ENCODE data around the gene SAMD14.

SAMD14 gene

DNA sequence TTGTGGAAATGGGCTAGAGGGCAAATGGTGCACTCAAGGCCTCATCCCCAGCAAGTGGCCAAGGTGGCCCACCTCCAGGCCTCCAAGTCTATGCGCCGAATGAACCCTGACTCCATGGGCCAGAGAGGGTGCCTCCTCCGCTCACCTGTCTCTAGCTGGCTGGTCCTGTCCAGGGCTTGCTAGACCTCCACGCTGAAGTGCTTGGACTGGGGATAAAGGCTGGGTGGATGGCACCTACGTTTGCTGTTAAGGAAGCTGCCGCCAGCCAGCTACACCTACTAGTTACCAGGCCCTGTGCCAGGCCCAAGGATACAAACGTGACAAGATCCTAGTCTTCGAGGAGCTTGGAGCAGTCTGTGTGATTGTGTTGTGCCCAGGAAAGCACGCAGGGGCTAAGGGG, 35.1 kb upstream of the SAMD14 start:
- no peaks in the 10 kb centered on the region for H3K9me3 ChIP-seq (ENCODE audit: control insufficient read depth, low read length)
- no peaks in the 10 kb centered on the region for H3K36me3 ChIP-seq (ENCODE audit: control insufficient read depth in 1 of 2, insufficient read depth in 2 of 2, low read depth in 1 of 2, low read length in 2 of 2)
- H3K79me1 ChIP-seq (replicated peaks; ENCODE audit: low read length, poor library complexity, severe bottlenecking) = no peaks in the 10 kb centered on the region
- H2BK5ac ChIP-seq (ENCODE audit: low read depth, low read length, poor library complexity, severe bottlenecking) = no peak overlapping the region
- no peak overlapping the region for H3K27ac ChIP-seq (ENCODE audit: low read length, poor library complexity, severe bottlenecking)
- peak overlapping the region in 1 of 2 experiments; percentile 37 for H2BK12ac ChIP-seq (ENCODE audit: low read length in 2 of 2)
- no peak overlapping the region for H3K18ac ChIP-seq (ENCODE audit: low read depth in 1 of 2, low read length in 2 of 2)
- no peaks in the 10 kb centered on the region for H3K27me3 ChIP-seq (ENCODE audit: control insufficient read depth in 1 of 2, insufficient read depth in 1 of 2, low read length in 2 of 2)
- H2AK5ac ChIP-seq (ENCODE audit: low read length, severe bottlenecking) = peak overlapping the region; percentile 19
- no peak overlapping the region for H3K4me2 ChIP-seq (ENCODE audit: low read length, poor library complexity, severe bottlenecking)
- no peak overlapping the region for H2BK120ac ChIP-seq (ENCODE audit: low read depth, low read length)
- peak overlapping the region; percentile 41 for H4K91ac ChIP-seq (ENCODE audit: low read length)
- H3K23ac ChIP-seq (ENCODE audit: low read length in 2 of 2) = no peak overlapping the region
- no peak overlapping the region for H2BK15ac ChIP-seq (ENCODE audit: low read depth, poor library complexity, severe bottlenecking)
- H4K8ac ChIP-seq (ENCODE audit: low read length) = no peak overlapping the region
- no peak overlapping the region for H3K9ac ChIP-seq (ENCODE audit: low read length)
- peaks cover 17% of the 10 kb centered on the region for H3K4me1 ChIP-seq (ENCODE audit: control insufficient read depth, insufficient read depth, low read depth, low read length)
- H3K4ac ChIP-seq (ENCODE audit: low read depth in 1 of 2, low read length in 2 of 2) = no peak overlapping the region
- H3K14ac ChIP-seq (ENCODE audit: low read length in 2 of 2) = no peak overlapping the region
- no peak overlapping the region for H3K4me3 ChIP-seq (ENCODE audit: insufficient read depth in 1 of 2, low read depth in 1 of 2, low read length in 2 of 2)
- no peak for DNase-seq
- no peak overlapping the region for H2AFZ ChIP-seq (ENCODE audit: low read depth, low read length)
- WGBS = 92% methylated on average over 9 of the region's 9 CpGs

DNA sequence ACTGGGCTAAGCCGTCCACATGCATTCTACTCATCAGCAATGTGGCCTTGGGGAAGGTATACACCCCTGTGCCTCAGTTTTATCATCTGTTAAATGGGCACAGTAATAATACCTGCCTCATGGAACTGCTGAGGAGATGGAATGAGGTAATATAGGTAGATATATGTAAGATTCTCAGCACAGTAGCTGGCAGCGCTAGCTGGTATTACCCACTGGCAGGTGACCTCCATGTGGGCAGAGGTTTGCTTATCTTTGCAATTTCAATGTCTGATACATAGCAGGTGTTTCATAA, 34.7 kb upstream of the SAMD14 start:
- H3K9ac ChIP-seq (ENCODE audit: low read length) = no peak overlapping the region
- H2AK5ac ChIP-seq (ENCODE audit: low read length, severe bottlenecking) = no peak overlapping the region
- no peak overlapping the region for H3K14ac ChIP-seq (ENCODE audit: low read length in 2 of 2)
- no peaks in the 10 kb centered on the region for H3K79me1 ChIP-seq (replicated peaks; ENCODE audit: low read length, poor library complexity, severe bottlenecking)
- H2BK5ac ChIP-seq (ENCODE audit: low read depth, low read length, poor library complexity, severe bottlenecking) = no peak overlapping the region
- no peak overlapping the region for H2BK12ac ChIP-seq (ENCODE audit: low read length in 2 of 2)
- no peaks in the 10 kb centered on the region for H3K36me3 ChIP-seq (ENCODE audit: control insufficient read depth in 1 of 2, insufficient read depth in 2 of 2, low read depth in 1 of 2, low read length in 2 of 2)
- H3K4ac ChIP-seq (ENCODE audit: low read depth in 1 of 2, low read length in 2 of 2) = no peak overlapping the region
- no peak overlapping the region for H2AFZ ChIP-seq (ENCODE audit: low read depth, low read length)
- H3K18ac ChIP-seq (ENCODE audit: low read depth in 1 of 2, low read length in 2 of 2) = no peak overlapping the region
- no peak overlapping the region for H3K23ac ChIP-seq (ENCODE audit: low read length in 2 of 2)
- no peak overlapping the region for H3K27ac ChIP-seq (ENCODE audit: low read length, poor library complexity, severe bottlenecking)
- peaks cover 17% of the 10 kb centered on the region for H3K4me1 ChIP-seq (ENCODE audit: control insufficient read depth, insufficient read depth, low read depth, low read length)
- 100% methylated on average over 2 of the region's 2 CpGs for WGBS
- H2BK120ac ChIP-seq (ENCODE audit: low read depth, low read length) = no peak overlapping the region
- H4K8ac ChIP-seq (ENCODE audit: low read length) = no peak overlapping the region
- no peak overlapping the region for H4K91ac ChIP-seq (ENCODE audit: low read length)
- no peak overlapping the region for H3K4me2 ChIP-seq (ENCODE audit: low read length, poor library complexity, severe bottlenecking)
- no peak for DNase-seq
- no peaks in the 10 kb centered on the region for H3K9me3 ChIP-seq (ENCODE audit: control insufficient read depth, low read length)
- H3K27me3 ChIP-seq (ENCODE audit: control insufficient read depth in 1 of 2, insufficient read depth in 1 of 2, low read length in 2 of 2) = no peaks in the 10 kb centered on the region
- no peak overlapping the region for H3K4me3 ChIP-seq (ENCODE audit: insufficient read depth in 1 of 2, low read depth in 1 of 2, low read length in 2 of 2)
- no peak overlapping the region for H2BK15ac ChIP-seq (ENCODE audit: low read depth, poor library complexity, severe bottlenecking)

- H3K36me3 ChIP-seq (ENCODE audit: control insufficient read depth in 1 of 2, insufficient read depth in 2 of 2, low read depth in 1 of 2, low read length in 2 of 2) = no peaks in the 10 kb centered on the region
- no peak for DNase-seq
- H2BK120ac ChIP-seq (ENCODE audit: low read depth, low read length) = no peak overlapping the region
- H2AK5ac ChIP-seq (ENCODE audit: low read length, severe bottlenecking) = peak overlapping the region; percentile 33
- no peak overlapping the region for H2BK12ac ChIP-seq (ENCODE audit: low read length in 2 of 2)
- H3K23ac ChIP-seq (ENCODE audit: low read length in 2 of 2) = no peak overlapping the region
- no peak overlapping the region for H3K4me2 ChIP-seq (ENCODE audit: low read length, poor library complexity, severe bottlenecking)
- peak overlapping the region; percentile 34 for H2BK15ac ChIP-seq (ENCODE audit: low read depth, poor library complexity, severe bottlenecking)
- no peak overlapping the region for H3K4me3 ChIP-seq (ENCODE audit: insufficient read depth in 1 of 2, low read depth in 1 of 2, low read length in 2 of 2)
- 83% methylated on average over 9 of the region's 11 CpGs for WGBS
- no peaks in the 10 kb centered on the region for H3K27me3 ChIP-seq (ENCODE audit: control insufficient read depth in 1 of 2, insufficient read depth in 1 of 2, low read length in 2 of 2)
- no peak overlapping the region for H3K4ac ChIP-seq (ENCODE audit: low read depth in 1 of 2, low read length in 2 of 2)
- no peaks in the 10 kb centered on the region for H3K79me1 ChIP-seq (replicated peaks; ENCODE audit: low read length, poor library complexity, severe bottlenecking)
- no peak overlapping the region for H3K14ac ChIP-seq (ENCODE audit: low read length in 2 of 2)
- H3K9me3 ChIP-seq (ENCODE audit: control insufficient read depth, low read length) = no peaks in the 10 kb centered on the region
- peaks cover 16% of the 10 kb centered on the region for H3K4me1 ChIP-seq (ENCODE audit: control insufficient read depth, insufficient read depth, low read depth, low read length)
- H3K18ac ChIP-seq (ENCODE audit: low read depth in 1 of 2, low read length in 2 of 2) = no peak overlapping the region
- peak overlapping the region; percentile 22 for H4K8ac ChIP-seq (ENCODE audit: low read length)
- no peak overlapping the region for H2BK5ac ChIP-seq (ENCODE audit: low read depth, low read length, poor library complexity, severe bottlenecking)
- no peak overlapping the region for H3K27ac ChIP-seq (ENCODE audit: low read length, poor library complexity, severe bottlenecking)
- H2AFZ ChIP-seq (ENCODE audit: low read depth, low read length) = no peak overlapping the region
- no peak overlapping the region for H3K9ac ChIP-seq (ENCODE audit: low read length)
- H4K91ac ChIP-seq (ENCODE audit: low read length) = peak overlapping the region; percentile 10
Observed at GRCh38 chr17:50163843-50164696, 34.1 kb upstream of the SAMD14 start.

DNA sequence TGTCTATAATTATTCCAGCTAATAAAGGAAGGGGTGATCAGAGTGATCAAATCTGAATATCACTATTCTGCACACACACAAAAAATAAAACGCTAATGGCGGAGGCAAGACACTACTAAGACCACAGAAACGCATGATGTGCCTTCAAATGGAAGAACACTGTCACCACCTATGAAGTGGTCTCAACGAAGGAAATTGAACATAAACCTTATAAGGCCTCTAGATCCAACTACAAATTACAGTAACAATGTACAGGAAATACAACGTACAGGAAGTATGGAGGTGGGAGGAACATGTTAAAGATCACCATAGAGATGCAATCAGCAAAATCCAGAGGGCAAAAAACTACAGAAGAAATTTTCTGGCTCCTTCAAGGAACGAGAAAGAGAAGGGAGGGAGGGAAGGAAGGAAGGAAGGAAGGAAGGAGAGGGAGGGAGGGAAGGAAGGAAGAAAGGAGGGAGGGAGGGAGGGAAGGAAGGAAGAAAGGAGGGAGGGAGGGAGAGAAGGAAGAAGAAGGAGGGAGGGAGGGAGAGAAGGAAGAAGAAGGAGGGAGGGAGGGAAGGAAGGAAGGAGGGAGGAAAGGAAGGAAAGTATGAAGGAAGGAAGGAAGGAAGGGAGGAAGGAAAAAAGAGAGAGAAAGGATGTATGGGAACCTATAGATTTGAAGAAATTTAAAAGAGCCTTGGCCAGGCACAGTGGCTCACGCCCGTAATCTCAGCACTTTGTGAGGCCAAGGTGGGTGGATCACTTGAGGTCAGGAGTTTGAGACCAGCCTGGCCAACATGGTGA, 32.7 kb upstream of the SAMD14 start:
- Histone ChIP-seq H3K14ac (ENCODE audit: low read length in 2 of 2) (no peak overlapping the region), H3K4me3 (ENCODE audit: insufficient read depth in 1 of 2, low read depth in 1 of 2, low read length in 2 of 2) (no peak overlapping the region), H4K8ac (ENCODE audit: low read length) (no peak overlapping the region), H3K18ac (ENCODE audit: low read depth in 1 of 2, low read length in 2 of 2) (no peak overlapping the region), H3K9ac (ENCODE audit: low read length) (no peak overlapping the region), H2BK12ac (ENCODE audit: low read length in 2 of 2) (no peak overlapping the region), H3K27ac (ENCODE audit: low read length, poor library complexity, severe bottlenecking) (no peak overlapping the region), H3K9me3 (ENCODE audit: control insufficient read depth, low read length) (no peaks in the 10 kb centered on the region), H2BK120ac (ENCODE audit: low read depth, low read length) (no peak overlapping the region), H3K4me2 (ENCODE audit: low read length, poor library complexity, severe bottlenecking) (no peak overlapping the region), H4K91ac (ENCODE audit: low read length) (no peak overlapping the region), H3K23ac (ENCODE audit: low read length in 2 of 2) (no peak overlapping the region), H3K36me3 (ENCODE audit: control insufficient read depth in 1 of 2, insufficient read depth in 2 of 2, low read depth in 1 of 2, low read length in 2 of 2) (no peaks in the 10 kb centered on the region), H3K27me3 (ENCODE audit: control insufficient read depth in 1 of 2, insufficient read depth in 1 of 2, low read length in 2 of 2) (no peaks in the 10 kb centered on the region), H3K79me1 (replicated peaks; ENCODE audit: low read length, poor library complexity, severe bottlenecking) (no peaks in the 10 kb centered on the region), H2BK15ac (ENCODE audit: low read depth, poor library complexity, severe bottlenecking) (no peak overlapping the region), H2BK5ac (ENCODE audit: low read depth, low read length, poor library complexity, severe bottlenecking) (no peak overlapping the region), H3K4me1 (ENCODE audit: control insufficient read depth, insufficient read depth, low read depth, low read length) (peaks cover 12% of the 10 kb centered on the region), H2AFZ (ENCODE audit: low read depth, low read length) (no peak overlapping the region), H3K4ac (ENCODE audit: low read depth in 1 of 2, low read length in 2 of 2) (no peak overlapping the region), H2AK5ac (ENCODE audit: low read length, severe bottlenecking) (no peak overlapping the region)
- no peak for DNase-seq
- WGBS = 90% methylated on average over 8 of the region's 8 CpGs

Data from mesenchymal stem cell (in vitro differentiated cells and primary cell).